T-helper 2 cell treated with Interferon-gamma antibody and Interleukin-4, amounts not matched to agents 5 μg/mL and 100 μg/mL, for 36 hours (primary cell): ENCODE data around the gene LHX3.

Experiments used
- DNase-seq: peaks from one replicate; pipeline ENCODE4 v3.0.0; 2021; ENCODE audit warnings: low spot score
- H3K27ac Mint-ChIP-seq: one replicate; pipeline ENCODE4 v1.8.0; 2021; ENCODE audit warnings: mild to moderate bottlenecking, mixed read lengths
- H3K27me3 Mint-ChIP-seq: one replicate; pipeline ENCODE4 v1.8.0; 2021; ENCODE audit warnings: low read depth, mixed read lengths
- H3K36me3 Mint-ChIP-seq: one replicate; pipeline ENCODE4 v1.8.0; 2021; ENCODE audit warnings: low read depth, mixed read lengths
- H3K4me1 Mint-ChIP-seq: one replicate; pipeline ENCODE4 v1.8.0; 2021; ENCODE audit warnings: low read depth, mixed read lengths
- H3K4me3 Mint-ChIP-seq: one replicate; pipeline ENCODE4 v1.8.0; 2022; ENCODE audit warnings: mild to moderate bottlenecking, moderate library complexity, mixed read lengths
- H3K9me3 Mint-ChIP-seq: one replicate; pipeline ENCODE4 v1.8.0; 2021; ENCODE audit warnings: mixed read lengths

LHX3 gene

DNA sequence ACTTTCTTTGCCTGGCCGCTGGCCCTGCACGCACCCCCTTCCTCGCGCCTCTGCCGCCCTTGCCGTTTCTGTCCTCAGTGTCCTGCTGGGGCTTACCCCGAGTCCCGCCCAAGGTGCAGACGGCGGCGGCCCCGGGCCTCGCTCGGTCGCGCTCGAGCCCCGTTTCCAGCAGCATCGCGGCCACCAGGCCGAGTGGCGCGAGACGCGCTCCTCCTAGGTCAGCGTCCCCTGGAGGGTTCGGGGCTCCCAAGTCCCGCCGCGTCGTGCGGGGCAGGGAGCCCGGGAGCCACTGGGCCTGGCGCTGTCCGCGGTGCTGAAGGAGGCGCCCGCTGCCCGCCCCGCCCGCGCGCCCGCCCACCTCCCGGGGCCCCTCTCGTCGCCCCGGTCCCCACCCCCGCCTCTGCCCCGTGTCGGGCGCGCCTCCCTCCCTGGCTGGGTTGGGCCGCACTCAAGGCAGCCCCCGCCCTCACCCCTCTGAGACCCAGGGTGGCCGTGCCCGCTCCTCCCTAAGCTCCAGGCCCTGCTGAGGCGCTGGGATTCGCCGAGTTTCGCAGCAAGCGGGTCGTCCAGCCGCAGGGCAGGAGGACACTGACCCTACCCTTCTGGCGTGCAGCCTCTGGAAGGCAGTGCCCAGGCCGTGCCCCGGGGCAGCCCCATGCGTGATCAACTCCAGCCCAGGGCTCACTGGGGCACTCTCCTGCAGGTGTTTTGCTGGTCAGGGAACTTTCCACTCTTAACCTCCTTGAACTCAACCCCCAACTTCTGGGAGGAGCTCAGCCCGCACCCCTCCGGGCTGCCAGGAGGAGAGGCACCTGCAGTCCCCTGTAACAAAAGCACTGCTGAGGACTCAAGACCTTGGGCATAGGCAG, at the start of gene LHX3:
Gene LHX3 (minus strand): TSS at position 291 of the 869 bp plus-strand sequence. CDS start 116 bp downstream, at position 175.
- Mint-ChIP-seq H3K9me3 (no peaks in the 10 kb centered on the region), H3K27me3 (peaks cover 30% of the 10 kb centered on the region), H3K4me3 (no peak within 1 kb of the TSS), H3K36me3 (peaks cover 2% of the 10 kb centered on the region), H3K4me1 (no peaks in the 10 kb centered on the region), H3K27ac (no peak within 1 kb of the TSS)
- no peak for DNase-seq

DNA sequence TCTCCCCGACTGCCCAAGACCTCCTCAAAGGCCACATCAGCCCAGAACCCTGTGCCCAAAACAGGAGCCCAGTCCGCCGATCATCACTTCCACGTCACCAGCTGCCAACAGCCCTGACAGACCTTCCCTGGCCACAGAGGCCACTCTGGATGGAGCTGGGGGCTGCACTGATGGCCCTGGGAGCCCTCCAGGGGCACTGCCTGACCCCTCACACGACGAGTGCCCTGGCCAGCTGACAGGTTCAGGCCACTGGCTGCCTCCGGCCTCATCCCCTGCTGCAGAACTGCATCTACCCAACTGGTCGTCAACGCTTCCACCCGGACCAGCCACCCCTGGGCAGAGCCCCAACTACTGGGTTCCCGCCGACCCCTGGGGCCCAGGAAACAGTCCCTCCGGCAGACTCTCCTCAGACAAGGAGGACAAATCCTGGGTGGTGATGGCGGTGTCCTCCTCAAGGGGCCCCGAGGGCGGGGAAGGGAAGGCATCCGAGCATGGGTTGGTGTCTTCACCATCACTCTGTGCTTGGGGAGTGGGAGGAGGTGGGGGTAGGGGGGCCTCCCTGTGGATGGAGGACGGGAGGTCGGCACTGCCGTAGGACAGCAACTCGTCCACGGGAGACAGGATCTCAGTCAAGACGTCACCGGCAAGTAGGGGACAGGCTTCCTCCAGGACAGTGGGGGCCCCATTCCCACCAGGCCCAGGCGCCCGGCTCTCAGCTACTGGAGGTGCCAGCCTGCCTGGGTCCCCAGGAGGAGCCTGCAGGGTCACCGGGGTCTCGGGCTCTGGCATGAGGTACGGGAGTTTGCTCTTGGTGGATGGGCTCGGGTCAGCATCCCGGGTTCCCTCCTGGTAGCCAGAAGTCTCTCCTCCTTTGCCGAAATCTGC, 48.6 kb upstream of the LHX3 start:
- Mint-ChIP-seq H3K36me3 (no peaks in the 10 kb centered on the region), H3K4me3 (no peak overlapping the region), H3K9me3 (no peaks in the 10 kb centered on the region), H3K27ac (no peak overlapping the region), H3K27me3 (no peaks in the 10 kb centered on the region), H3K4me1 (no peaks in the 10 kb centered on the region)
- no peak for DNase-seq

DNA sequence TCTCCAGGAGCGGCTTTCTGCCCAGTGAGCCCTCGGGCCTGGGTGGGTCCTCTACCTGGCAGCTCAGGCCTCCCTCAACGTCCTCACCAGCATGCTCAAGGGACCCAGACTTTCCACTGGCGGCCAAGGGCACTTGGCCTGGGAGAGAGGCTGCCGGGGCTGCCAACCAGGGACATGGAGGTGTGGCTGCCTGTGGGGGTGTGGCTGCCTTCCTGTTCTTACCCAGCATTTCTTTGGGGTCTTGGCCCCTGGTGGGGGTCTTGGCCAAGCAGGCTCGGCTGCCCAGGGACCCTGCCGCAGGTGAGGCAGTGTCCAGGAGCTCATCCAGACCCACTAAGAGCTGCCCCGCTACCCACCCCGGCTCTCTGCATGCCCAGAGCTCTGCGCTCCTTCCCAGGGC, 47.9 kb upstream of the LHX3 start:
- H3K4me1 Mint-ChIP-seq = no peaks in the 10 kb centered on the region
- no peaks in the 10 kb centered on the region for H3K27me3 Mint-ChIP-seq
- H3K27ac Mint-ChIP-seq = no peak overlapping the region
- no peak for DNase-seq
- no peak overlapping the region for H3K4me3 Mint-ChIP-seq
- no peaks in the 10 kb centered on the region for H3K36me3 Mint-ChIP-seq
- H3K9me3 Mint-ChIP-seq = no peaks in the 10 kb centered on the region

DNA sequence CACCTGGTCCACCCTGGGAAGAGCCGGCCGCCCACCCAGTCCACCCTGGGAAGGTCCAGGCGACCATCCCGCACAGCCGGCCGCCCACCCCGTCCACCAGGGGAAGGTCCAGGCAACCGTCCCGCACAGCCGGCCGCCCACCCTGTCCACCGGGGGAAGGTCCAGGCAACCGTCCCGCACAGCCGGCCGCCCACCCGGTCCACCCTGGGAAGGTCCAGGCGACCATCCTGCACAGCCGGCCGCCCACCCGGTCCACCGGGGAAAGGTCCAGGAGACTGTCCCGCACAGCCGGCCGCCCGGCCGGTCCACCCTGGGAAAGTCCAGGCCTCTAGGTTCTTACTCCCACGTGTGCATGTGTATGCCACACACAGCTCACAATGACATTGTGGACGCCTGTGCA, 47.4 kb upstream of the LHX3 start:
- no peaks in the 10 kb centered on the region for H3K36me3 Mint-ChIP-seq
- H3K27ac Mint-ChIP-seq = no peak overlapping the region
- H3K4me3 Mint-ChIP-seq = no peak overlapping the region
- no peak for DNase-seq
- H3K9me3 Mint-ChIP-seq = no peaks in the 10 kb centered on the region
- peaks cover 1% of the 10 kb centered on the region for H3K27me3 Mint-ChIP-seq
- no peaks in the 10 kb centered on the region for H3K4me1 Mint-ChIP-seq

GRCh38 chr9:136251264-136252115, 46.6 kb upstream of the LHX3 start:
- no peaks in the 10 kb centered on the region for H3K9me3 Mint-ChIP-seq
- H3K4me1 Mint-ChIP-seq = no peaks in the 10 kb centered on the region
- H3K36me3 Mint-ChIP-seq = no peaks in the 10 kb centered on the region
- no peak overlapping the region for H3K4me3 Mint-ChIP-seq
- DNase-seq = no peak
- H3K27ac Mint-ChIP-seq = no peak overlapping the region
- H3K27me3 Mint-ChIP-seq = peaks cover 4% of the 10 kb centered on the region

- Mint-ChIP-seq H3K27me3 (peaks cover 4% of the 10 kb centered on the region), H3K36me3 (no peaks in the 10 kb centered on the region), H3K27ac (no peak overlapping the region), H3K4me3 (no peak overlapping the region), H3K4me1 (peaks cover 4% of the 10 kb centered on the region), H3K9me3 (no peaks in the 10 kb centered on the region)
- DNase-seq = no peak
Measured at GRCh38 chr9:136250676-136251075, 45.7 kb upstream of the LHX3 start.

DNA sequence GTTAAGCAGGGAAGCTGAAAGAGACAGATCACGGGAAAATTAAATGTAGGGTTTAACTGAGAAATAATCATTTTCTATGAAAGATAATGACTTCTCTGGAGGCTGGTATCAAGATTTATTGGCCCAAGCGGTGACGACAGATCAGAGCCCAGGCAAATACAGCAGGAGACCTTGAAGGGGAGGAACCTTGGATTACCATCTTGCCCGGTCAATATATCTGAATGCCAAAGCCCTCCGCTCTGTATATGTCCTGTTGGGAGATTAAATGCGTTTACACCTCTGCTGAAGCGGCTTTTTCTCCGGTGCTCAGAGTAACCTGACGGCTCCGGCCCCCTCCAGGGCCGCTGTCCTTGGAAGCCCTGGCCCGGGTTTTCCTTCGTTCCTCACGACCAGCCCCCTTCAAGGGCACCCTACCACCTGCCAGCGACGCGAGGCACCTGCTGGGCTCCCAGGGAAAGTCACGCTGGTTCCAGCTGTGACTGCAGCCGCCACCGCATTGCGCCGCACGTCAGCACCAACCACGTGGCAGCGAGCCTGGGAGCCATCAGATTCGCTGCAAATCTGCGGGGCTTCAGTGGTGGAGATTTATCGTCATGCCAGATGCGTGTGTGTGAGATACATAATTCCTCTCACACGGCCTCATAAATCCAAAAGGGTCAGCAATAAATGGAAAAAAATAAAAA, 45.1 kb upstream of the LHX3 start:
- H3K9me3 Mint-ChIP-seq = no peaks in the 10 kb centered on the region

GRCh38 chr9:136248951-136249876, 44.3 kb upstream of the LHX3 start:
- peaks cover 4% of the 10 kb centered on the region for H3K36me3 Mint-ChIP-seq
- no peak overlapping the region for H3K4me3 Mint-ChIP-seq
- no peak overlapping the region for H3K27ac Mint-ChIP-seq
- peaks cover 4% of the 10 kb centered on the region for H3K27me3 Mint-ChIP-seq
- H3K9me3 Mint-ChIP-seq = no peaks in the 10 kb centered on the region
- H3K4me1 Mint-ChIP-seq = peaks cover 13% of the 10 kb centered on the region
- DNase-seq = no peak

More for the DNA sequence above, 45.1 kb upstream of the LHX3 start:
- no peak for DNase-seq
- peaks cover 4% of the 10 kb centered on the region for H3K27me3 Mint-ChIP-seq
- peaks cover under 1% of the 10 kb centered on the region for H3K36me3 Mint-ChIP-seq
- H3K27ac Mint-ChIP-seq = no peak overlapping the region
- peaks cover 5% of the 10 kb centered on the region for H3K4me1 Mint-ChIP-seq
- H3K4me3 Mint-ChIP-seq = no peak overlapping the region

DNA sequence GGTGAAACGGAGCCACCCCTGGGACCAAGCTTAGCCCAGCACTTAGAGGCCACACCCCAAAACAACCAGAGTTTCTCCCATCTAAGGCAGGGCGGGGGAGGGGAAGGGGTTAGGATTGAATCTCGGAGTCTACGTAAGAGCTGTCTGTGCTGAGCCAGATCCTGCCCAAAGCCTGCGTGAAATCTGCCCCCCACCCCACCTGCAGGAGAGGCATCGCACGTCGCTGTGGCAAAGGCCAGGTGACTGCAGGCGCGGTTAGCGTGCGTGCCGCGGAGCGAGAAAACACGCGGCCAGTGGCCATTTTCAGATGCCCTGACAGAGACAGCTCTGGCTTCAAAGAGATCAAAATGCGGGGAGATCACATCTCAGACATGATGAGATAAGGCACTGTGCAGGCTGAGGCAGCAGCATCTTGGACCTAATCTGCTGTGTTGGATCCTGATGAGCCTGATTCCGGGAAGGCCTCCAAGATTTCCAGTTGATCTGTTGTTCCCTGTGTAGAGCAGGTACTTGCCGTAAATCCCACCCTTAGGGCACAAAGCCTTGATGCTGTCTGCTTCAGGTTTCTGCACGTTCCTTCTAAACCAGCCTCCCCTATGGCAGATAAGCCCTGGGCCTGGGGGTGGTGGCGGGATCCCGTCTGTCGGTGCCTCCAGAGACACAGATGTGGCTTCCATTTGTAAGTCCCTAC, 43.2 kb upstream of the LHX3 start:
- DNase-seq = no peak
- Mint-ChIP-seq H3K4me1 (peaks cover 24% of the 10 kb centered on the region), H3K4me3 (no peak overlapping the region), H3K9me3 (no peaks in the 10 kb centered on the region), H3K27me3 (peaks cover 4% of the 10 kb centered on the region), H3K27ac (no peak overlapping the region), H3K36me3 (peaks cover 5% of the 10 kb centered on the region)

GRCh38 chr9:136247551-136247916, 42.6 kb upstream of the LHX3 start:
- Mint-ChIP-seq H3K4me1 (peaks cover 29% of the 10 kb centered on the region), H3K4me3 (no peak overlapping the region), H3K27ac (no peak overlapping the region), H3K36me3 (peaks cover 5% of the 10 kb centered on the region), H3K9me3 (no peaks in the 10 kb centered on the region), H3K27me3 (peaks cover 4% of the 10 kb centered on the region)
- DNase-seq = no peak

DNA sequence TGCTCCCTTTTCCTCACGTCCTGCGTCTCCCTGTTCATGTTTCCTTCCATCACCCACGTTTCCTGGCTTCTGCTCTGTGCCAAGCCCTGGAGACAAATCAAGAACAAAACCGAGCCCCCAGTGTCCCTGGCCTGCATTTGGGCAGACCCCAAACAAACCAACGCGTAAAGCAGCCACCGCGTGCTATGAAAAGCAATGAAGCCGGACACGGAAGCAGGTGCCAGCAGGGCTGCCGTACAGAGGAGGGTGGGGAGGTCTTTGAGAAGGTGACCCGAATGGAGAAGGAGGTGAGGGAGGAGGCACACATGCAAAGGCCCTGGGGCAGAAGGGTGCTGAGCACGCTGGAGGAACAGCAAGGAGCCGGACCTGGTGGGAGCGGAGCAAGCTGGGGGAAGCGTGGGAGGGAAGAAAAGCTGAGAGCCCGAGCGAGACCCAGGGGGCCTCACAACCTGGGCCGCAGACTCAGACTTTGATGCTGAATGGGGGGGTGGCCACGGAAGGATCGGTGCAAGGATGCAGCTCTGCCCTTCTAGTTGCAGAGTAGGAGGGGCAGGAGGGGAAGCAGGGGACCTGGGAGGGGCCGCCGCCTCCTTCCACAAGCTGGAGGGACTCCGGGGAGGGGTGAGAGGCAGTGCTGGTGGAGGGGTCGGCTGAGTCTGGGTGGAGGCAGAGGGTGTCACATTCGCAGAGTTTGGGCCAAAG, 42.1 kb upstream of the LHX3 start:
- H3K4me1 Mint-ChIP-seq = peaks cover 29% of the 10 kb centered on the region
- H3K36me3 Mint-ChIP-seq = peaks cover 5% of the 10 kb centered on the region
- H3K27ac Mint-ChIP-seq = no peak overlapping the region
- H3K4me3 Mint-ChIP-seq = no peak overlapping the region
- H3K9me3 Mint-ChIP-seq = no peaks in the 10 kb centered on the region
- DNase-seq = no peak
- H3K27me3 Mint-ChIP-seq = peaks cover 4% of the 10 kb centered on the region
